ENCODE measurements around the gene TUBGCP6. TPM values are rescaled to one million over a fixed set of nuclear protein-coding genes. Genes with fewer than 3 reads are reported as not detected.
"Not testable (repeated sequence)": the region's sequence is repeated elsewhere in the genome, so short reads cannot be mapped to it uniquely, and the experiment has no call there.

TUBGCP6 gene
- total RNA-seq, 1 donor from 2014 or later, result 54.4 TPM

DNA sequence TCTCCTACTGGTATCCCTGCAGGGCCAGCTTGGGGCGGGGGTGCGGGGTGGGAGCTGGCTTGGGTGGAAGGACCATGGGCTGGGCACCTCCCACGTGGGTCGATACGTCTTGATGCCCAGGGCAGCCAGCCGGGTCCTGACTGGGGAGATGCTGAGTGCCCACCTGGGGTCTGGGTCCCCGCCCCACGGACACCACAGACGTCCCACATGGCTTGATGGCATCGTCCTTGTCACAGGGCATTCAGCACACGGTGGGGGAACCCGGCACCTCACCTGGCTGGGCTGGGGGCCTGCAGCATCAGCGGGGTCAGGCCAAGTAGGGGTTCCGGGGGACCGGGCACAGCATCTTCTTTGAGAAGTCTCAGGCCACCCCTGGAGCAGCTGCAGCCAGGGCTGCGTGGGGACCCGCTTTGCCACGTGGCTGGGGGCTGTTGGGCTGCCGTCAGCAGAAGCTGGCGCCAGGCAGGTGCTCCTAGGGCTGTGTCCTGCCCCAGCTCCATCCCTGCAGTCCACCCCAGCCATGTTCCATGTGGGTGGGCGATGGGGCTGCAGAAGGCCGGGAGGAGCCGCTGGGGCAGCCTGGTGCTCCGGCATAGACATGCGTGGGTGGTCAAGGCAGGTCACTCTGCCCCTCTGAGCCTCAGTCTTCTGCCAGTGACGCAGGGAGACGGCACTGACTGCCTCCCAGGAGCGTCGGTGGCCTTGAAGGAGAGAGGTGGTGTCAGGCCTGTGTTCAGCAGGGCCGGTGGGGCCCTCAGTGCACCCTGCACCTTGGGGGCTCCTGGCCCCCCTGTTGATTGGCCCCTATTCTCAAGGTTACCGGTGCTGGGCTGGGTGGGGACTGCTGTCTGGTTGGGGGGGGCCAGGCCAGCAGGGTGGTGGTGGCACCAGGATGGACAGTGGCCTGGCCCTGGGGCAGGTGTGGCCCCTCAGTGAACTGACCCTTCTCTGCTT lies 35.6 kb downstream of the TUBGCP6 start:
- DNase-seq (ENCODE audit: low read depth, low spot score), result no peak
- Mint-ChIP-seq H3K27me3 (ENCODE audit: low read depth) (peaks cover 4% of the 10 kb centered on the region), H3K4me3 (peak overlapping the region; percentile 77), H3K27ac (ENCODE audit: unreplicated experiment) (no peak overlapping the region), H3K9me3 (no peaks in the 10 kb centered on the region), H3K36me3 (ENCODE audit: low read depth) (peaks cover 24% of the 10 kb centered on the region), H3K4me1 (peaks cover 15% of the 10 kb centered on the region)
- TF ChIP-seq, protein P1, sequence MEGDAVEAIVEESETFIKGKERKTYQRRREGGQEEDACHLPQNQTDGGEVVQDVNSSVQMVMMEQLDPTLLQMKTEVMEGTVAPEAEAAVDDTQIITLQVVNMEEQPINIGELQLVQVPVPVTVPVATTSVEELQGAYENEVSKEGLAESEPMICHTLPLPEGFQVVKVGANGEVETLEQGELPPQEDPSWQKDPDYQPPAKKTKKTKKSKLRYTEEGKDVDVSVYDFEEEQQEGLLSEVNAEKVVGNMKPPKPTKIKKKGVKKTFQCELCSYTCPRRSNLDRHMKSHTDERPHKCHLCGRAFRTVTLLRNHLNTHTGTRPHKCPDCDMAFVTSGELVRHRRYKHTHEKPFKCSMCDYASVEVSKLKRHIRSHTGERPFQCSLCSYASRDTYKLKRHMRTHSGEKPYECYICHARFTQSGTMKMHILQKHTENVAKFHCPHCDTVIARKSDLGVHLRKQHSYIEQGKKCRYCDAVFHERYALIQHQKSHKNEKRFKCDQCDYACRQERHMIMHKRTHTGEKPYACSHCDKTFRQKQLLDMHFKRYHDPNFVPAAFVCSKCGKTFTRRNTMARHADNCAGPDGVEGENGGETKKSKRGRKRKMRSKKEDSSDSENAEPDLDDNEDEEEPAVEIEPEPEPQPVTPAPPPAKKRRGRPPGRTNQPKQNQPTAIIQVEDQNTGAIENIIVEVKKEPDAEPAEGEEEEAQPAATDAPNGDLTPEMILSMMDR (conservative IDR thresholded peaks at IDR 0.05), result no peak

DNA sequence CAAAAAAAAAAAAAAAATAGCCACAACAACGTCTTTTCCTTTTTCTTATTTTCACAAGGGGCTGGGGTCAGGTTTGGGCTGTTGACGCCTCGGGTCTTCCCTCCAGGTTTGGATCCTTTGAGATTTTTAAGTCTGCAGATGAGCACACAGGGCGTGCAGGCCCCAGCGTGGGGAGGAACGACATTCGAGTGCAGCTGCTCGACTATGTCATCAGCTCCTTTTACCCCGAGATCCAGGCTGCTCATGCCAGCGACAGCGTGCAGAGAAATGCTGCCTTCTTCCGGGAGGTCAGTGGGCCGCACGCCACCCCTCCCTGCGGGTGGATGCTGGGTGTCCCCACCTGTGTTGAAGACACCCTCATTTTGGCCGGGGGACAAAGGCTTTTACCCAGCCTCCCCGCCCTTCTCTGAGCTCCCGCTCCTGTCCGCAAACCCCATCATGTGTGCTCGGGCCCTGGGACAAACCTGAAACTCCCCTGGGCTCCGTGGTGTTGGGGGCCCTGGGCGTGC lies 36.3 kb downstream of the TUBGCP6 start:
- Mint-ChIP-seq H3K4me3 (peak overlapping the region; percentile 23), H3K9me3 (no peaks in the 10 kb centered on the region), H3K27ac (ENCODE audit: unreplicated experiment) (no peak overlapping the region), H3K27me3 (ENCODE audit: low read depth) (peaks cover 4% of the 10 kb centered on the region), H3K36me3 (ENCODE audit: low read depth) (peaks cover 26% of the 10 kb centered on the region), H3K4me1 (peaks cover 15% of the 10 kb centered on the region)
- DNase-seq (ENCODE audit: low read depth, low spot score), result no peak
- TF ChIP-seq, protein P1 (conservative IDR thresholded peaks at IDR 0.05), result no peak

DNA sequence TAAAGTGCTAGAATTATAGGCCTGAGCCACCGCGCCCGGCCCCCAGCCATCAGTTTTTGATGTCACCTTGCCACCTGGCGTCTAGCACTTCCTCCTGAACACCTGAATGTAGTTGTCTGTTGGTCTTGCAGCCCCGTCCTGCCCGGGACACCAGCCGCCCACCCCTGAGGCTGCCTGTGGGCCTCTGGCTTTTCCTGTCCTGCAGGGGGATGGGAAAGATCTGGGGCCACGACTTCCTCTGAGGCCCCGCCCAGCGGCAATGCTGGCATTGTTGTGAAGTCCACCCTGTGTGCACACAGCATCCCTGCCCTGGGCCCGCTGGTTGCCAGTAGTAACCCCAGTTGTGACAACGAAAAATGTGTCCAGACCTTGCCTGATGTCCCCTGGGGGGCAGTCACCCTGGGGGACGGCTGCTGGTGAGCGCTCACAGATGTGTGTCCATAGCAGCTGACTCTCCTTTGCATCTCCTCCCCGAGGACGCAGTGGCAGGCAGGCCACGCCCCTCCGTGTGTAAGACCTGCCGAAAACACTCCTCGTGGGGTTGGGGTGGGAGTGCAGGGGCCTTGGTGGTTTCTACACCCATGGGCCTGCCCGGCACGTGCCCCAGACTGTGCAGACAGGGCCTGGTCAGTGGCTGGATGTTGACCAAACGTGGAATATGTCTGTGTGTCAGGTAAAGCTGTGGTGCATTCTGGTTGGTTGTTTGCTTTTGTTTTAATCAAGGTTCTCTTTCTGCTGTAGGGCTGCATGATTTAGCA lies 37.3 kb downstream of the TUBGCP6 start:
- no peak overlapping the region for H3K27ac Mint-ChIP-seq (ENCODE audit: unreplicated experiment)
- no peak for DNase-seq (ENCODE audit: low read depth, low spot score)
- peaks cover 26% of the 10 kb centered on the region for H3K36me3 Mint-ChIP-seq (ENCODE audit: low read depth)
- H3K4me3 Mint-ChIP-seq, result peak overlapping the region; percentile 38
- peaks cover 4% of the 10 kb centered on the region for H3K27me3 Mint-ChIP-seq (ENCODE audit: low read depth)
- H3K4me1 Mint-ChIP-seq, result peaks cover 17% of the 10 kb centered on the region
- H3K9me3 Mint-ChIP-seq, result no peaks in the 10 kb centered on the region
- TF ChIP-seq, protein P1 (conservative IDR thresholded peaks at IDR 0.05), result no peak

DNA sequence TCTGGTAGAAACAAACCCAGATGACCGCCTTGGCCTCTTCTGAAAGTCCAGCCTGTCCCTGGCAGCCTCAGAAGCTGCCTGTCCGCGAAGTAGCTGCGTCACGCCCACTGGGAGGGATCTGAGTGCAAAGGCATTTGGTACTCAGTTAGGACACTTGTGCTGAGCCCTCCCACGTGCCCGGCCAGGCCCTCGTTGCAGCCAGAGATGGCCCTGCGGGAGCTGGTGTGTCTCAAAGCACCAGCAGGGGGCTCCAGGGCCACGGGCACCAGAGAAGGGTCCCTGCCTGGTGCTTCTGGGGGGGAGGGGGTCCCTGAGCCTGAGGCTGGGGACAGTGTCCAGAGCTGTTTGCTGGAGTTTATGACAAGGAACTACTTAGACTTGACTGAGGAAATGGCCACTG lies 38.2 kb downstream of the TUBGCP6 start:
- Mint-ChIP-seq H3K27ac (ENCODE audit: unreplicated experiment) (no peak overlapping the region), H3K4me1 (peaks cover 26% of the 10 kb centered on the region), H3K27me3 (ENCODE audit: low read depth) (peaks cover 4% of the 10 kb centered on the region), H3K9me3 (no peaks in the 10 kb centered on the region), H3K36me3 (ENCODE audit: low read depth) (peaks cover 22% of the 10 kb centered on the region), H3K4me3 (peak overlapping the region; percentile 56)
- peak; percentile 42 for DNase-seq (ENCODE audit: low read depth, low spot score)
- TF ChIP-seq, protein P1 (conservative IDR thresholded peaks at IDR 0.05), result peak; percentile 63

DNA sequence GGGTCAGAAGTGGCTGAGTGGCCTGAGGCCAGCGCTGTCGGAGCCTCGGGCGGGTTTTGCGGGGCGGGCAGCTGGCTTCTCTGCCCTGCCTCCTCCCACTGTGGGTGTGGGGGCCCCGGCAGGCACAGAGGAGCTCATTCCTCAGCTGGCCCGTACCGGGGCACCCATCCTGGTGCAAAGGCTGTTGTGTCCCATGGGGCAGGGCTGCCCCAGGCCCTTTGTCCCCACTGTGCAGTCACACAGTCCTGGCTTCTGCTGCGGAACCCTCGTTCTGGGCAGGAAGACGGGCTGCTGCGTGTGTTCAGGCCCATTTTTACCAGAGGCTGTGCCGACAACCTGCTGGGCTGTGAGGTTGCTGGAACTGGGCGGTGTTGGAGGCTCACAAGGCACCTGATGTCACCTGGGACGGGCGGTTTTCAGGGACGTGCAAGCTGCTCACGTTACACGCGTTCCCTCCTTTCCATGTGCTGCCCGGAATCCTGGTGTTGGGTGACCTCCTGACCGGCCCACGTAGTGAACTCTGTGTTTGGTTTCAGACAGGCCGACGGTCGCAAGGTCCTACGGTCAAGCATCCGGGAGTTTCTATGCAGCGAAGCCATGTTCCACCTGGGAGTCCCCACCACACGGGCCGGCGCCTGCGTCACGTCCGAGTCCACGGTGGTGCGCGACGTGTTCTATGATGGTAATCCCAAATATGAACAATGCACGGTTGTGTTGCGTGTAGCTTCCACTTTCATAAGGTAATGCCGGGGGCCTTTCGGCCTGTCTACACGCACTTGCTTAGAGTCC lies 38.8 kb downstream of the TUBGCP6 start:
- no peak for DNase-seq (ENCODE audit: low read depth, low spot score)
- no peaks in the 10 kb centered on the region for H3K9me3 Mint-ChIP-seq
- TF ChIP-seq, protein P1 (conservative IDR thresholded peaks at IDR 0.05), result no peak
- H3K36me3 Mint-ChIP-seq (ENCODE audit: low read depth), result peaks cover 18% of the 10 kb centered on the region
- peaks cover 4% of the 10 kb centered on the region for H3K27me3 Mint-ChIP-seq (ENCODE audit: low read depth)
- no peak overlapping the region for H3K27ac Mint-ChIP-seq (ENCODE audit: unreplicated experiment)
- peak overlapping the region; percentile 56 for H3K4me3 Mint-ChIP-seq
- peaks cover 26% of the 10 kb centered on the region for H3K4me1 Mint-ChIP-seq

DNA sequence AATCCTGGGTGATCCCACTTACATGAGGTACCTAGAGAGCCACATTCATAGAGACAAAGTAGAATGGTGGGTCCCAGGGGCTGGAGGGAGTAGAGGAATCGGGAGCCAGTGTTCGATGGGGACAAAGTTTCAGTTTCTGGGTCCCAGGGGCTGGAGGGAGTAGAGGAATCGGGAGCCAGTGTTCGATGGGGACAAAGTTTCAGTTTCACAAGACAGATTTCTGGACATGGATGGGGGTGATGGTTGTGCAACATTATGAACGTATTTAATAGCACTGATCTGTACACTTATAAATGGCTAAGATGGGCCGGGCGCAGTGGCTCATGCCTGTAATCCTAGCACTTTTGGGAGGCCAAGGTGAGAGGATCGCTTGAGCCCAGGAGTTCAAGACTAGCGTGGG lies 39.8 kb downstream of the TUBGCP6 start:
- peak overlapping the region; percentile 67 for H3K4me3 Mint-ChIP-seq
- not testable (repeated sequence) for DNase-seq (ENCODE audit: low read depth, low spot score); H3K27ac Mint-ChIP-seq (ENCODE audit: unreplicated experiment); H3K9me3 Mint-ChIP-seq; H3K27me3 Mint-ChIP-seq (ENCODE audit: low read depth)
- H3K4me1 Mint-ChIP-seq, result peaks cover 25% of the 10 kb centered on the region
- peaks cover 16% of the 10 kb centered on the region for H3K36me3 Mint-ChIP-seq (ENCODE audit: low read depth)
